Tibial nerve (tissue), 4 donors: Measurements from ENCODE around the gene TXNL4A.
A peak's percentile ranks its signal among the peaks of the same experiment; 100 is the strongest.

Source experiments
- CTCF ChIP-seq, 5 experiments: fragments of 200-600 bp in 3 of 5; fragments of 450-650 bp in 2 of 5; sonication (generic) in 3 of 5; IDR thresholded peaks; one replicate each; pipeline ENCODE4 v1.5.1; 2016 to 2019; ENCODE audit warnings: antibody characterized with exemption in 5 of 5, mild to moderate bottlenecking in 3 of 5, moderate library complexity in 2 of 5
- EP300 ChIP-seq, 2 donors: sonication (generic); formaldehyde crosslinking; IDR thresholded peaks; one replicate each; pipeline ENCODE4 v1.6.1; 2017; ENCODE audit warnings: antibody characterized with exemption in 2 of 2, mild to moderate bottlenecking in 1 of 2
- POLR2A ChIP-seq, 2 donors: fragments of 450-650 bp; IDR thresholded peaks; one replicate each; pipeline ENCODE4 v1.6.1; 2017; ENCODE audit warnings: antibody characterized with exemption in 2 of 2, mild to moderate bottlenecking in 2 of 2, moderate library complexity in 2 of 2

GRCh38 chr18:79988451-79989194, at the start of gene TXNL4A:
- TF ChIP-seq CTCF (IDR thresholded peaks at IDR 0.05) (no peak), POLR2A (IDR thresholded peaks at IDR 0.05) (peak; percentile 80 to 86), EP300 (IDR thresholded peaks at IDR 0.05) (peak in 1 of 2 donors; percentile 90)
